ENCODE results near the gene GIGYF2.
A peak's percentile ranks its signal among the peaks of the same experiment; 100 is the strongest.

GIGYF2 gene

DNA sequence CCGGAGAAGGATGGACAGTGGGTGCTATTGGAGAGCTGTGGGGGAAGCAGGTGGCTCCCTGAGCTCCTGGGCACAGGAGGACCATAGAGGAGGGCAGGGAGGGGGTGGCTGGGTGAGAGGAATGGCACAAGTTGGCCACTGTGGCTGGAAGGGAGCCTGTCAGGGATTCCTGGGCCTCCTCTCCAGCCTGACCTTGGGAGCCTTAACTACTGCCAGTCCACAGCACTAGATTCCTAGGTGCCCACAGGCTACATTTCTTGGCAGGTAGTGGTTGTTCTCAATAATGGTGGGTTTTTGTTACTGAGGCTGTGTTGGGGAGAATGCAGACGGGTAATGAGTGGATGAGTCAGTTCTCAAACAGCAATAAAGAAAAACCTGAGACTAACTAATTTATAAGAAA is 37.8 kb upstream of the GIGYF2 start:
- in situ Hi-C loops (cut with HindIII; ENCODE audit: low sequenced_read_pairs), result no loop called here
- H3K4me3 ChIP-seq (ENCODE audit: low read depth, low read length), result no peak overlapping the region
- TF ChIP-seq, protein P1, sequence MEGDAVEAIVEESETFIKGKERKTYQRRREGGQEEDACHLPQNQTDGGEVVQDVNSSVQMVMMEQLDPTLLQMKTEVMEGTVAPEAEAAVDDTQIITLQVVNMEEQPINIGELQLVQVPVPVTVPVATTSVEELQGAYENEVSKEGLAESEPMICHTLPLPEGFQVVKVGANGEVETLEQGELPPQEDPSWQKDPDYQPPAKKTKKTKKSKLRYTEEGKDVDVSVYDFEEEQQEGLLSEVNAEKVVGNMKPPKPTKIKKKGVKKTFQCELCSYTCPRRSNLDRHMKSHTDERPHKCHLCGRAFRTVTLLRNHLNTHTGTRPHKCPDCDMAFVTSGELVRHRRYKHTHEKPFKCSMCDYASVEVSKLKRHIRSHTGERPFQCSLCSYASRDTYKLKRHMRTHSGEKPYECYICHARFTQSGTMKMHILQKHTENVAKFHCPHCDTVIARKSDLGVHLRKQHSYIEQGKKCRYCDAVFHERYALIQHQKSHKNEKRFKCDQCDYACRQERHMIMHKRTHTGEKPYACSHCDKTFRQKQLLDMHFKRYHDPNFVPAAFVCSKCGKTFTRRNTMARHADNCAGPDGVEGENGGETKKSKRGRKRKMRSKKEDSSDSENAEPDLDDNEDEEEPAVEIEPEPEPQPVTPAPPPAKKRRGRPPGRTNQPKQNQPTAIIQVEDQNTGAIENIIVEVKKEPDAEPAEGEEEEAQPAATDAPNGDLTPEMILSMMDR (IDR thresholded peaks at IDR 0.05; ENCODE audit: low read depth, low read length, missing control alignments), result no peak
- no peak for DNase-seq (ENCODE audit: low read depth)

DNA sequence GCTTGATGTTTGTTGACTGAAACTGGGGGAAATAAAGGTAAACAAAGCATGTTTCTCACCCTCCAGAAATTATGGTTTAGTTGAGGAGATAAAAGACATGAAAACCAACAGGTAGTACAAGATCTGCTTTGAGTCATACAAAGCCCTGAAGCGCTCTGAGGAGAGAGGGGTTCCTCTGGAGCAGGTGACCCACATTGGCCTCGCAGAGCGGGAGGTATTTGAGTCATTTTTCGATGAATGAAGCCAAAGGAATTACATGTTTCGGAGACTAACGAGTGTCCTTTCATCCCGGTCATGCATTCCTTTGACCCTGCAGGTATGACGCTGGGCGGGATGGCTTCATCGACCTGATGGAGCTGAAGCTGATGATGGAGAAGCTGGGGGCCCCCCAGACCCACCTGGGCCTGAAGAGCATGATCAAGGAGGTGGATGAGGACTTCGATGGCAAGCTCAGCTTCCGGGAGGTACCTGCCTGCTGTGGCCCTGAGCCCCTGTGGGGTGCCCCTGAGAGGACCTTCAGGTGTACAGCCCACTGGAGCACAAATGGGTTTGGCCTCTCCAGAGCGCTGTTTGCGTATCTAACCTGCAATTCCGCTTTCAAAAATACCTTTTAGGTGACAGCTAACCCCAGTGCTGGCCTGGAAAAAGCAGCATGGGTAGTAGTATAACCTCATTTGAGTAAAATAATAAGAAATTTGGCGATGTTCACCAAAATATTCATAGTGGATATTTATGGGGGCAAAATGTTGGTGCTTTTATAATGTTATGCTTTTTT is 34.5 kb upstream of the GIGYF2 start:
- in situ Hi-C loops (cut with HindIII; ENCODE audit: low sequenced_read_pairs), result no loop called here
- H3K4me3 ChIP-seq (ENCODE audit: low read depth, low read length), result no peak overlapping the region
- DNase-seq (ENCODE audit: low read depth), result no peak
- TF ChIP-seq, protein P1 (IDR thresholded peaks at IDR 0.05; ENCODE audit: low read depth, low read length, missing control alignments), result no peak

DNA sequence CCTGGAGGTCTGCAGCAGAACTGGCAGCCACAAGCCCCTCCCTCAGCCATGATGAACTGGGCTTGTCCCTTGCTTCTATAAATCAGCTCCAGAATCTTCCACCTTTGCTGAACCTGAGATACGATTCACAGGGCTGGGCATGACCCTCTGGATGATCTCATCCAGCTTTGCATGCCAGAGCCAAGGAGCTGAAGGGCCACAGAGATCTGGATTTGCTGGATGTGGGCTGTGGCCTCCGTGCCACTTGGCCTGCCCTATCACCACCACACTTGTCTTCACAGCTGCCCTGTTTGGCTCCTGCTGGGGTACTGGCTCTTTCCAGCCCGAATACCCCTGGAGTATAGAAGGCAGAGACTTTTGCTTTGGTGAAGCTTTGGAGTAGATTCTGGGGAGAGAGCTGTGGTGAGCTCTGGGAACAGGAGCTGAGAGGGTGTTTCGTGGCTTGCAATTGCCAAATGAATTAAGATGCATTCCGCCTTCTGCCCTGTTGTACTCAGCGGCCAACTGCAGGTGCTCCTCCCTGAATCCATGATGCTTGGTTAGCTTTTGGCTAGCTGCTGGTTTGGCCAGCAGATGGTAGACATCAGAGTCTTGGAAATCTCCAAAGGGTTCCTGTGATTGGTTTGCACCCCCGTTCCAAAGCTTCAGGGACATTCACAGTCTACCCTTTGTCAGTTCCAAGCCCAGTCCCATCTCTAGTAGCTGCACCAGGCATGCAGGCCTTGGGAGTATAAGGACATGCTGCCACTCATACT is 30.9 kb upstream of the GIGYF2 start:
- no peak overlapping the region for H3K4me3 ChIP-seq (ENCODE audit: low read depth, low read length)
- in situ Hi-C loops (cut with HindIII; ENCODE audit: low sequenced_read_pairs), result no loop called here
- TF ChIP-seq, protein P1 (IDR thresholded peaks at IDR 0.05; ENCODE audit: low read depth, low read length, missing control alignments), result no peak
- DNase-seq (ENCODE audit: low read depth), result no peak

DNA sequence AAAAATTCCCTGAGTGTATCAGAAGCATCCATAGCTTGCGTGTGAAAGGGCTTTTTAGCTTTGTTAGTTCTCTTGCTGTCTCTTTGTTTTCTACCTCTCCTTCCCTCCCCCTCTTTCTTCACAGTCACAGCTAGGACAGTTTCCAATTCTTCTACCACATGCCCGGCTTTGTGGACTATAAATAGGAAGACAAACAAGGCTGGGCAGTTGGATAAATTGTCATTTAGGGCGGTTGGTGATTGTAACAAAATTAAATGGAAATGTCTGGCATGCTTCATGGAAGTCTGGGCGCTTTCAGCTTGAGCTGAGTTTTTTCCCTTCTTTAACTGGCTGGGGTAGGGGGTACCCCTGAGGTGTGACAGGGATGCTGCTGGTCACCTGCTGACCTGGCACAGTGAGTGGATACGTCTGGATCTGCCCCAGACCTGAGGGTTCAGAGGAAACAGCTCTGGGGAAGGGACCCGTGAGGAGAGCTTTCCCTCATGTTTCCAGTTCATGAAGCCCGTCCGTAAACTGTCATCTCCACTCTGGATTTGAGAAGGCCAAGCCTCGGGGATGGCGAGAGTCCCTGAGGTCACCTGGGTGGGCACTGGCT is 29.0 kb upstream of the GIGYF2 start:
- H3K4me3 ChIP-seq (ENCODE audit: low read depth, low read length), result no peak overlapping the region
- in situ Hi-C loops (cut with HindIII; ENCODE audit: low sequenced_read_pairs), result no loop called here
- DNase-seq (ENCODE audit: low read depth), result no peak
- TF ChIP-seq, protein P1 (IDR thresholded peaks at IDR 0.05; ENCODE audit: low read depth, low read length, missing control alignments), result no peak

DNA sequence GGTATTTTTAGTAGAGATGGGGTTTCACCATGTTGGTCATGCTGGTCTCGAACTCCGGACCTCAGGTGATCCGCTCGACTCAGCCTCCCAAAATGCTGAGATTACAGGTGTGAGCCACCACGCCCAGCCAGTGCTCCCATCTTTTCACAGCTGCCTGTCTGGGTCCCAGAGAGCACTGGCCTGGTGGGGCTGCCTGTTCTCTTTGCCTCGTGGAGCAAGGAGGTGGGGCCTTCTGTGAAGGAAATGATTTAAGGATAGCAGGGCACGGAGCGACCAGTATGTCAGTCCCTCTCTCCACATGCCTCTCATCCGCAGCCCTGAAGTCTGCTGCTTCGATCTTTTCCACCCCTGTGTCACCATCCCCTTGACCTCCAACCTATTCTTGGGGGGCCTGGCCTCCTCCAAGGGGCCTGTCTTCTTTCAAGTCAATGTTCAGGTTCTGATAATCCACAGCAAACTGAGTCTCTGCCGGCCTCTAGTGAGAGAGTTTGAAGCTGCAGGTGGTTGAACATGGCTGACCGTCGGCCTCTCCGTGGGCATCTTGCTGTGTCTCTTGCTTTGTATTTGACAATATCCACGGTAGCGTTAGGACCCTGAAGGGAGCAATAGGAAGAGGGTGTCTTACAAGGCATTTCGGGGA is 28.2 kb upstream of the GIGYF2 start:
- TF ChIP-seq, protein P1 (IDR thresholded peaks at IDR 0.05; ENCODE audit: low read depth, low read length, missing control alignments), result peak; percentile 76
- no peak overlapping the region for H3K4me3 ChIP-seq (ENCODE audit: low read depth, low read length)
- in situ Hi-C loops (cut with HindIII; ENCODE audit: low sequenced_read_pairs), result no loop called here
- DNase-seq (ENCODE audit: low read depth), result peak; percentile 5

DNA sequence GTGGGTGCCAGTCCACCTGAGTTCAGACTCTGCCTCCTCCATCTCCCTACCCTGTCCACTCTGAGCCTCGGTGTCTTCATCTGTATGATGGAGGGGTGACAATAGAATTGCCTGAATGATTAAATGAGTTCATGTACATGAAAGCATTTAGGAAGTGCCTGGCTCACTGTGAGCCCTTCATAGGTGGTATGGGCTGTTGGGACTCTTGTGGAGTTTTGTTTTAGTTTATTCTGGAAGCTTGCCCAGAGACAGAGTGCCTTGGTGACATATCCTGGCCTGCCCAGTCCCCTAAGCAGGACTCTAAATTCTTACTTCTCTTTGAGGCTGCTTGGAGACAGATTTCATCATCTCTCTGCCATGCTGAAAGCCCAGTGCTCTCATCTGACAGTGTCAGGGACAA is 24.5 kb upstream of the GIGYF2 start:
- no peak overlapping the region for H3K4me3 ChIP-seq (ENCODE audit: low read depth, low read length)
- no peak for DNase-seq (ENCODE audit: low read depth)
- TF ChIP-seq, protein P1 (IDR thresholded peaks at IDR 0.05; ENCODE audit: low read depth, low read length, missing control alignments), result no peak
- in situ Hi-C loops (cut with HindIII; ENCODE audit: low sequenced_read_pairs), result loop anchor here (5.0 kb wide), 1 partner anchor 80 kb away; no protein-coding TSS in a partner anchor
